GM12878 (cell line): ENCODE measurements around the gene DOCK2. TPM values are rescaled to one million over a fixed set of nuclear protein-coding genes. Genes with fewer than 3 reads are reported as not detected.

ENCODE experiments used
- ATAC-seq: fragments of 200-7000 bp; cut with Tn5 transposase; 3 replicates; pipeline ENCODE4 v1.9.1; 2020; ENCODE audit warnings: mild to moderate bottlenecking, moderate library complexity
- BruUV-seq: library from RNA; stranded (reverse); fragments of 400-500 nt; replicated peaks from 2 replicates; lab custom pipeline; 2021; lab: Mats Ljungman, UMichigan
- CTCF ChIA-PET: fragments of 300-600 bp; sonication (Branson Sonifier 250); formaldehyde crosslinking; extraction: SDS; loops from one replicate; lab custom pipeline; 2021; ENCODE audit warnings: inconsistent platforms; lab: Yijun Ruan, JAX
- POLR2A ChIA-PET: fragments of 350-600 bp; formaldehyde crosslinking; extraction: SDS; loops from one replicate; lab custom pipeline; 2021; ENCODE audit warnings: inconsistent platforms; lab: Charles Lee
- RAD21 ChIA-PET: fragments of 300-600 bp; sonication (Branson Sonifier 250); formaldehyde crosslinking; loops from one replicate; lab custom pipeline; 2023; ENCODE audit warnings: antibody characterized with exemption; ENCODE audit not compliant: unreplicated experiment; lab: Charles Lee
- SMC1A ChIA-PET: fragments of 300-600 bp; sonication (Branson Sonifier 250); formaldehyde crosslinking; loops from one replicate; lab custom pipeline; 2023; ENCODE audit not compliant: unreplicated experiment, uncharacterized antibody; lab: Charles Lee
- DNase-seq: peaks from one replicate; pipeline ENCODE4 v3.0.0-alpha.2; 2011; ENCODE audit warnings: low read depth, low spot score
- FAIRE-seq: peaks from 3 replicates; lab custom pipeline; 2011; peaks lifted over from hg19 to GRCh38; lab: Jason Lieb, UNC
- H2AFZ ChIP-seq: 2 replicates; pipeline ENCODE4 v1.6.0; 2011; ENCODE audit warnings: low read depth, low read length, control low read depth; ENCODE audit not compliant: control insufficient read depth
- H3K27ac ChIP-seq: 2 replicates; pipeline ENCODE4 v1.5.1; 2011; ENCODE audit warnings: control low read depth; ENCODE audit not compliant: control insufficient read depth, insufficient read depth
- H3K27me3 ChIP-seq, 2 experiments: replicated peaks in 1 of 2; 2 replicates each; pipeline versions ENCODE4 v1.6.0 to v1.6.1; 2011; ENCODE audit warnings: low read length in 1 of 2; ENCODE audit not compliant: control insufficient read depth in 2 of 2, insufficient read depth in 2 of 2
- H3K36me3 ChIP-seq, 2 experiments: 2 replicates each; pipeline ENCODE4 v1.5.1; 2011; ENCODE audit warnings: low read length in 1 of 2; ENCODE audit not compliant: control insufficient read depth in 2 of 2, insufficient read depth in 2 of 2
- H3K4me1 ChIP-seq: 2 replicates; pipeline ENCODE4 v1.6.1; 2011; ENCODE audit warnings: mild to moderate bottlenecking, low read length, moderate library complexity, mixed read lengths; ENCODE audit not compliant: control insufficient read depth, insufficient read depth
- H3K4me2 ChIP-seq: 2 replicates; pipeline ENCODE4 v1.6.0; 2011; ENCODE audit warnings: control low read depth; ENCODE audit not compliant: control insufficient read depth, insufficient read depth
- H3K4me3 ChIP-seq: fragments of 200-600 bp; sonication (generic); 2 replicates; pipeline ENCODE4 v1.5.1; 2016
- H3K79me2 ChIP-seq: 2 replicates; pipeline ENCODE4 v1.6.0; 2011; ENCODE audit warnings: low read length; ENCODE audit not compliant: control insufficient read depth, insufficient read depth
- H3K9ac ChIP-seq: 2 replicates; pipeline ENCODE4 v1.8.0; 2011; ENCODE audit warnings: low read length, control low read depth, mixed read lengths; ENCODE audit not compliant: control insufficient read depth, insufficient read depth
- H3K9me3 ChIP-seq: replicated peaks from 3 replicates; pipeline ENCODE4 v1.5.1; 2011; ENCODE audit warnings: mild to moderate bottlenecking, low read length; ENCODE audit not compliant: control insufficient read depth, insufficient read depth
- H4K20me1 ChIP-seq: 2 replicates; pipeline ENCODE4 v1.6.0; 2011; ENCODE audit not compliant: control insufficient read depth, insufficient read depth
- ATF2 ChIP-seq: IDR thresholded peaks from 2 replicates; pipeline ENCODE4 v1.6.1; 2012; ENCODE audit warnings: low read length, inconsistent platforms
- E2F8 ChIP-seq: fragments of 450-650 bp; IDR thresholded peaks from 2 replicates; pipeline ENCODE4 v1.6.1; 2018; ENCODE audit warnings: mild to moderate bottlenecking, low read depth, moderate library complexity; ENCODE audit not compliant: partially characterized antibody
- ETV6 ChIP-seq, 2 experiments: fragments of 450-650 bp in 1 of 2; IDR thresholded peaks in 1 of 2; conservative IDR thresholded peaks in 1 of 2; 2 replicates each; pipeline ENCODE4 v1.6.1; 2014; ENCODE audit warnings: antibody characterized with exemption in 1 of 2, borderline replicate concordance in 1 of 2, low read depth in 1 of 2, mild to moderate bottlenecking in 1 of 2, moderate library complexity in 1 of 2
- JUNB ChIP-seq: IDR thresholded peaks from 2 replicates; pipeline ENCODE4 v1.6.1; 2016; ENCODE audit warnings: antibody characterized with exemption, mild to moderate bottlenecking
- NR2F1 ChIP-seq: fragments of 450-650 bp; conservative IDR thresholded peaks from 2 replicates; pipeline ENCODE4 v1.6.1; 2017; ENCODE audit warnings: mild to moderate bottlenecking
- PAX8 ChIP-seq: fragments of 450-650 bp; IDR thresholded peaks from 2 replicates; pipeline ENCODE4 v1.6.1; 2017; ENCODE audit warnings: mild to moderate bottlenecking, moderate library complexity
- PKNOX1 ChIP-seq: fragments of 450-650 bp; IDR thresholded peaks from 2 replicates; pipeline ENCODE4 v1.6.1; 2016; ENCODE audit warnings: mild to moderate bottlenecking
- POLR2AphosphoS2 ChIP-seq: IDR thresholded peaks from 2 replicates; pipeline ENCODE4 v1.6.1; 2011; ENCODE audit warnings: low read depth, mild to moderate bottlenecking, low read length, improper control_type of control experiment, moderate library complexity
- POU2F2 ChIP-seq: IDR thresholded peaks from 3 replicates; pipeline ENCODE4 v1.6.1; 2011; ENCODE audit warnings: low read depth, mild to moderate bottlenecking, low read length, borderline replicate concordance
- RBBP5 ChIP-seq: fragments of 200-600 bp; sonication (generic); conservative IDR thresholded peaks from 2 replicates; pipeline ENCODE4 v1.6.1; 2016
- SIN3A ChIP-seq: IDR thresholded peaks from 2 replicates; pipeline ENCODE4 v1.6.1; 2012; ENCODE audit warnings: low read depth, low read length, improper control_type of control experiment
- SREBF2 ChIP-seq: IDR thresholded peaks from 2 replicates; pipeline ENCODE4 v1.6.1; 2012; ENCODE audit warnings: mild to moderate bottlenecking, low read length
- STAT1 ChIP-seq: fragments of 450-650 bp; conservative IDR thresholded peaks from 2 replicates; pipeline ENCODE4 v1.6.1; 2014; ENCODE audit warnings: antibody characterized with exemption, mild to moderate bottlenecking
- TCF3 ChIP-seq: IDR thresholded peaks from 2 replicates; pipeline ENCODE4 v1.6.1; 2012; ENCODE audit warnings: low read depth, mild to moderate bottlenecking, low read length, borderline replicate concordance; ENCODE audit not compliant: insufficient read depth
- ZBTB33 ChIP-seq: fragments of 450-650 bp; IDR thresholded peaks from 2 replicates; pipeline ENCODE4 v1.6.1; 2017; ENCODE audit warnings: mild to moderate bottlenecking
- ZZZ3 ChIP-seq: IDR thresholded peaks from 2 replicates; pipeline ENCODE4 v1.6.1; 2011; ENCODE audit warnings: low read depth; ENCODE audit not compliant: control insufficient read depth, insufficient read length
- WGBS: methylation state at CpG from one replicate; pipeline ENCODE4 v1.1.6; 2016; ENCODE audit warnings: low lambda C conversion rate; ENCODE audit not compliant: insufficient replicate concordance, insufficient coverage; ENCODE audit errors: missing lambda C conversion rate; 5-methylcytosine and 5-hydroxymethylcytosine counted together
- in situ Hi-C: fragments of 300-500 bp; cut with MboI; formaldehyde crosslinking; loops from 9 replicates; pipeline ENCODE4 v1.14.3; 2018; ENCODE audit warnings: mixed read lengths
- intact Hi-C: fragments of 100-400 bp; cut with micrococcal nuclease; formaldehyde crosslinking; loops from one replicate; pipeline ENCODE4 v1.14.2; 2022; ENCODE audit not compliant: unreplicated experiment
- polyA plus RNA-seq, 11 experiments: library from polyadenylated mRNA; depleted of rRNA in 4 of 11; unstranded in 6 of 11; stranded (reverse) in 5 of 11; fragments of >200 nt; fragmentation: Nextera tagmentation in 4 of 11; fragmentation: Illumina TruSeq in 1 of 11; extraction: Ambion mirVana in 4 of 11; extraction: Trizol in 1 of 11; gene quantifications; 1 replicate in 1 of 11; 2 replicates in 10 of 11; pipeline versions ENCODE4 v1.2.1 to v1.2.3, GENCODE V29; 2011 to 2016; ENCODE audit warnings: inconsistent platforms in 2 of 11, missing spikeins in 2 of 11, low read depth in 1 of 11
- total RNA-seq, 4 experiments: library from RNA; depleted of rRNA in 3 of 4; stranded (reverse); fragments of >200 nt in 3 of 4; fragmentation: Illumina TruSeq in 1 of 4; extraction: Trizol in 1 of 4; gene quantifications; 2 replicates each; pipeline versions ENCODE4 v1.2.1 to v1.2.3, GENCODE V29; 2013 to 2021

Gene DOCK2
- total and polyA plus RNA-seq, 10 of the 15 experiments (the other 5 are each of a cell fraction or from before 2014, with no cell fraction given), result 34.2 to 192 (median 118) TPM

- Histone ChIP-seq H3K27ac (no peak overlapping the region), H3K4me1 (no peaks in the 10 kb centered on the region), H3K9ac (no peak overlapping the region), H3K27me3 (no peaks in the 10 kb centered on the region), H3K4me2 (no peak overlapping the region), H3K79me2 (no peaks in the 10 kb centered on the region), H4K20me1 (no peaks in the 10 kb centered on the region), H3K9me3 (peaks cover 34% of the 10 kb centered on the region), H3K4me3 (no peak overlapping the region), H2AFZ (no peak overlapping the region), H3K36me3 (peaks cover 15 to 38% of the 10 kb centered on the region in 2 experiments)
- RAD21 ChIA-PET, result no interaction called here
- intact Hi-C loops (no loop called here), in situ Hi-C loops (no loop called here)
- WGBS, result 100% methylated on average over 2 of the region's 2 CpGs
- ATAC-seq, result no peak
- no TSS peak for BruUV-seq
- CTCF ChIA-PET, result no interaction called here
- FAIRE-seq, result no peak
- POLR2A ChIA-PET, result no interaction called here
- SMC1A ChIA-PET, result interaction anchor here (1.1 to 1.8 kb wide), 6 partner anchors 8 to 43 kb away, joined by 3 to 5 read pairs (median 4); no protein-coding TSS in a partner anchor
- no peak for DNase-seq
- TF ChIP-seq POU2F2 (no peak), E2F8 (no peak), SIN3A (no peak), ATF2 (no peak), ZBTB33 (no peak), STAT1 (no peak), PKNOX1 (no peak), NR2F1 (no peak), ZZZ3 (no peak), ETV6 (conservative IDR thresholded peaks at IDR 0.05 in 1 of 2, IDR thresholded peaks at IDR 0.05 in 1 of 2; ENCODE audit: borderline replicate concordance in 1 of 2, low read depth in 1 of 2) (no peak), POLR2AphosphoS2 (no peak), SREBF2 (no peak), PAX8 (no peak), TCF3 (no peak), RBBP5 (no peak), JUNB (no peak)
Observed at GRCh38 chr5:169848792-169849191, 211.7 kb downstream of the DOCK2 start.
